PC-9 (cell line): Measurements from ENCODE around the gene VCAN. TPM values are rescaled to one million over a fixed set of nuclear protein-coding genes. Genes with fewer than 3 reads are reported as not detected.

Experiments used
- BruUV-seq: library from RNA; stranded (reverse); fragments of 400-500 nt; replicated peaks from 2 replicates; lab custom pipeline; 2021; lab: Mats Ljungman, UMichigan
- CTCF ChIA-PET: fragments of 300-600 bp; sonication (Branson Sonifier 250); formaldehyde crosslinking; loops from one replicate; lab custom pipeline; 2022; ENCODE audit warnings: antibody characterized with exemption; lab: Charles Lee
- POLR2A ChIA-PET: fragments of 300-600 bp; sonication (Branson Sonifier 250); formaldehyde crosslinking; loops from one replicate; lab custom pipeline; 2022; ENCODE audit warnings: antibody characterized with exemption; ENCODE audit not compliant: unreplicated experiment; lab: Charles Lee
- DNase-seq, 2 experiments: peaks; one replicate each; pipeline versions ENCODE4 v3.0.0 to v3.0.0-alpha.2; 2015 to 2022; ENCODE audit warnings: mixed read lengths in 1 of 2
- H2AFZ ChIP-seq: fragments of 200-600 bp; sonication (generic); 2 replicates; pipeline ENCODE4 v1.8.1; 2017; ENCODE audit warnings: antibody characterized with exemption
- H3F3A ChIP-seq: fragments of 200-600 bp; sonication (generic); 2 replicates; pipeline ENCODE4 v1.8.1; 2017; ENCODE audit warnings: antibody characterized with exemption, mild to moderate bottlenecking, low read depth; ENCODE audit not compliant: insufficient read depth
- H3K27ac ChIP-seq: fragments of 200-600 bp; sonication (generic); 2 replicates; pipeline ENCODE4 v1.6.1; 2016; ENCODE audit warnings: mixed run types
- H3K27me3 ChIP-seq: fragments of 200-600 bp; sonication (generic); 2 replicates; pipeline ENCODE4 v1.6.1; 2016; ENCODE audit warnings: low read depth, mixed run types; ENCODE audit not compliant: insufficient read depth
- H3K36me3 ChIP-seq: fragments of 200-600 bp; sonication (generic); 2 replicates; pipeline ENCODE4 v1.6.1; 2016; ENCODE audit warnings: low read depth, mixed run types
- H3K4me1 ChIP-seq: fragments of 200-600 bp; sonication (generic); replicated peaks from 2 replicates; pipeline ENCODE4 v1.6.1; 2016; ENCODE audit warnings: mixed run types; ENCODE audit not compliant: insufficient read depth
- H3K4me2 ChIP-seq: fragments of 200-600 bp; sonication (generic); 2 replicates; pipeline ENCODE4 v1.6.1; 2017; ENCODE audit warnings: mixed run types
- H3K4me3 ChIP-seq: fragments of 200-600 bp; sonication (generic); 2 replicates; pipeline ENCODE4 v1.6.1; 2016; ENCODE audit warnings: mixed run types
- H3K79me2 ChIP-seq: fragments of 200-600 bp; sonication (generic); 2 replicates; pipeline ENCODE4 v1.6.1; 2017; ENCODE audit warnings: low read depth, mixed run types
- H3K9me2 ChIP-seq: fragments of 200-600 bp; sonication (generic); 2 replicates; pipeline ENCODE4 v1.8.1; 2017; ENCODE audit warnings: mild to moderate bottlenecking; ENCODE audit not compliant: insufficient read depth
- H3K9me3 ChIP-seq: fragments of 200-600 bp; sonication (generic); 2 replicates; pipeline ENCODE4 v1.8.1; 2016; ENCODE audit warnings: low read depth; ENCODE audit not compliant: insufficient read depth
- H4K20me1 ChIP-seq: fragments of 200-600 bp; sonication (generic); 2 replicates; pipeline ENCODE4 v1.8.1; 2017; ENCODE audit not compliant: insufficient read depth
- EZH2 ChIP-seq: fragments of 200-600 bp; sonication (generic); IDR thresholded peaks from 2 replicates; pipeline ENCODE4 v1.8.0; 2017; ENCODE audit warnings: antibody characterized with exemption, low read depth
- intact Hi-C: fragments of 100-400 bp; cut with micrococcal nuclease; formaldehyde crosslinking; loops from one replicate; pipeline ENCODE4 v1.10.0; 2022; ENCODE audit not compliant: unreplicated experiment
- total RNA-seq: library from RNA; stranded (reverse); gene quantifications from 2 replicates; pipeline ENCODE4 v1.2.3, GENCODE V29; 2021
- TF ChIP-seq, protein P1 (sequence below): fragments of 200-600 bp; sonication (generic); conservative IDR thresholded peaks from 2 replicates; pipeline ENCODE4 v1.6.1; 2017; ENCODE audit warnings: mixed run types, antibody characterized with exemption, mild to moderate bottlenecking, moderate library complexity

The VCAN gene
- total RNA-seq, 1 experiment from 2014 or later: 0.28 TPM

DNA sequence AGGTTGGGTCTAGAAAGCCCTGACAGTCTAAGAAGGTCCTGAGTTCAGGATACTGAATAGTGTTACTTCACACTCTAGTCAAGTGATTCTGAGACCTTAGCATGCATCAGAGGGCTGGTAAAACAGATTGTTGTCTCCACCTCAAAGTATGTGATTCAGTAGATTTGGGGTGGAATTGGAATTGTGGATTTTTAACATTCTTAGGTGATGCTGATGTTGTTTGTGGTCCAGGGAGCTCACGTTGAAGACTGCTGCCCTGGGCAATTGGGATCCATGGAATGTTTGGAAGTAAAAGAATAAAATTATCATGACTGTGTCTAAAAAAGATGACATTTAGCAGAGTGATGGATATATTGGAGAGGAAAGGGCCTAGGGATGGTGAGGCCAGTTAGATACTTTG, 75.6 kb downstream of the VCAN start:
- intact Hi-C loops: no loop called here
- H3K27ac ChIP-seq: no peak overlapping the region
- H3K4me3 ChIP-seq: no peak overlapping the region
- H3K27me3 ChIP-seq: no peaks in the 10 kb centered on the region
- BruUV-seq: no TSS peak
- no peaks in the 10 kb centered on the region for H3K79me2 ChIP-seq
- no peaks in the 10 kb centered on the region for H3F3A ChIP-seq
- no peaks in the 10 kb centered on the region for H3K9me3 ChIP-seq
- no peaks in the 10 kb centered on the region for H3K9me2 ChIP-seq
- H3K4me1 ChIP-seq: no peaks in the 10 kb centered on the region
- H2AFZ ChIP-seq: no peak overlapping the region
- H3K4me2 ChIP-seq: no peak overlapping the region
- TF ChIP-seq, protein P1, sequence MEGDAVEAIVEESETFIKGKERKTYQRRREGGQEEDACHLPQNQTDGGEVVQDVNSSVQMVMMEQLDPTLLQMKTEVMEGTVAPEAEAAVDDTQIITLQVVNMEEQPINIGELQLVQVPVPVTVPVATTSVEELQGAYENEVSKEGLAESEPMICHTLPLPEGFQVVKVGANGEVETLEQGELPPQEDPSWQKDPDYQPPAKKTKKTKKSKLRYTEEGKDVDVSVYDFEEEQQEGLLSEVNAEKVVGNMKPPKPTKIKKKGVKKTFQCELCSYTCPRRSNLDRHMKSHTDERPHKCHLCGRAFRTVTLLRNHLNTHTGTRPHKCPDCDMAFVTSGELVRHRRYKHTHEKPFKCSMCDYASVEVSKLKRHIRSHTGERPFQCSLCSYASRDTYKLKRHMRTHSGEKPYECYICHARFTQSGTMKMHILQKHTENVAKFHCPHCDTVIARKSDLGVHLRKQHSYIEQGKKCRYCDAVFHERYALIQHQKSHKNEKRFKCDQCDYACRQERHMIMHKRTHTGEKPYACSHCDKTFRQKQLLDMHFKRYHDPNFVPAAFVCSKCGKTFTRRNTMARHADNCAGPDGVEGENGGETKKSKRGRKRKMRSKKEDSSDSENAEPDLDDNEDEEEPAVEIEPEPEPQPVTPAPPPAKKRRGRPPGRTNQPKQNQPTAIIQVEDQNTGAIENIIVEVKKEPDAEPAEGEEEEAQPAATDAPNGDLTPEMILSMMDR: no peak
- no peak for TF ChIP-seq EZH2
- H3K36me3 ChIP-seq: no peaks in the 10 kb centered on the region
- CTCF ChIA-PET: no interaction called here
- H4K20me1 ChIP-seq: no peaks in the 10 kb centered on the region
- POLR2A ChIA-PET: no interaction called here
- no peak for DNase-seq

DNA sequence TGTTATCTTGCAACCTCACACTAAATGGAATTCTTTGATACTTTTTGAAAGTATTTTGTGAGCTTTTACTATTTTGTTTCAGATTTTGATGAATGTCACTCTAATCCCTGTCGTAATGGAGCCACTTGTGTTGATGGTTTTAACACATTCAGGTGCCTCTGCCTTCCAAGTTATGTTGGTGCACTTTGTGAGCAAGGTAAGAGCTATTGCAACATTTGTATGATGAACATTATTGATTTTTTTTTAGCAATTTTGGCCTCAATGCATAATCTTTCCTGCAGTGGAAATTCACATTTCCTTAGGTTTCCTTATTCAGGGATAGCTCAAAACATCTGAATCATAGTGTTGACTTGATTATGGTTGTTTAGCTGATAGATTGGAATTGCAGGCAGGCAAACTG, 76.3 kb downstream of the VCAN start:
- CTCF ChIA-PET: interaction anchor here (0.7 kb wide), 1 partner anchor 769 kb away, joined by 3 read pairs; no protein-coding TSS in a partner anchor

DNA sequence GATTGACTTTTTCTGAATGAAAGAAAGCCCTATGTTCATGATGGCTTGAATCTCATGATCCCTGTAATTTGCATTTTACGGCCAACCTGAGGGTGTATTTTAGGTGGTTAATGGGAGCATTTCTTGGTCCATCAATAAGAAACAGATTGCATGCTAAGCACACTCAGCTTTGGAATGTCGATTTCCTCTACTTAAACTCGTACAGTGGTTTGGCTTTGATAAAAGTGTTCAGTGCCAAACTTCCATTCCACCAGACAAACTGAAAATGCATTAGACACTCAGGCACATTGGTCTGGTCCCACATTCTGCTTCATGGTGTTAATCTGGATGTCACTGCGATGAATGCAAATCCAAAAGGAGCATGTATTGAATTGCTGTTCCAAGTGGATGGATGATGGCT, 77.0 kb downstream of the VCAN start:
- H3K4me1 ChIP-seq: no peaks in the 10 kb centered on the region
- ChIA-PET CTCF (interaction anchor here (0.7 kb wide), 1 partner anchor 769 kb away, joined by 3 read pairs; no protein-coding TSS in a partner anchor), POLR2A (no interaction called here)
- H3K4me2 ChIP-seq: no peak overlapping the region
- no peak for DNase-seq
- H3K9me3 ChIP-seq: no peaks in the 10 kb centered on the region
- no peaks in the 10 kb centered on the region for H3F3A ChIP-seq
- no TSS peak for BruUV-seq
- no peak overlapping the region for H2AFZ ChIP-seq
- H3K27me3 ChIP-seq: no peaks in the 10 kb centered on the region
- H3K9me2 ChIP-seq: no peaks in the 10 kb centered on the region
- TF ChIP-seq, protein P1: no peak
- no peak for TF ChIP-seq EZH2
- no peak overlapping the region for H3K27ac ChIP-seq
- no peaks in the 10 kb centered on the region for H3K79me2 ChIP-seq
- intact Hi-C loops: no loop called here
- no peak overlapping the region for H3K4me3 ChIP-seq
- no peaks in the 10 kb centered on the region for H4K20me1 ChIP-seq
- no peaks in the 10 kb centered on the region for H3K36me3 ChIP-seq

More for the DNA sequence above, 76.3 kb downstream of the VCAN start:
- Histone ChIP-seq H3K4me2 (no peak overlapping the region), H3K9me2 (no peaks in the 10 kb centered on the region), H3K4me3 (no peak overlapping the region), H3K27ac (no peak overlapping the region), H3K36me3 (no peaks in the 10 kb centered on the region), H3K79me2 (no peaks in the 10 kb centered on the region), H3K9me3 (no peaks in the 10 kb centered on the region), H2AFZ (no peak overlapping the region), H3F3A (no peaks in the 10 kb centered on the region), H4K20me1 (no peaks in the 10 kb centered on the region), H3K27me3 (no peaks in the 10 kb centered on the region), H3K4me1 (no peaks in the 10 kb centered on the region)
- intact Hi-C loops: no loop called here
- no TSS peak for BruUV-seq
- TF ChIP-seq, protein P1: no peak
- no peak for TF ChIP-seq EZH2
- DNase-seq: no peak
- POLR2A ChIA-PET: no interaction called here
